HepG2 (cell line): ENCODE results near the gene TPX2. TPM values are rescaled to one million over a fixed set of nuclear protein-coding genes. Genes with fewer than 3 reads are reported as not detected.

ENCODE experiments used
- BCL3 ChIP-seq: sonication (generic); formaldehyde crosslinking; IDR thresholded peaks from 2 replicates; pipeline ENCODE4 v1.5.1; 2020; ENCODE audit warnings: mild to moderate bottlenecking, missing genetic modification reagents, moderate library complexity
- CREBL2 ChIP-seq: sonication (generic); formaldehyde crosslinking; IDR thresholded peaks from 2 replicates; pipeline ENCODE4 v1.8.1; 2023; ENCODE audit warnings: missing genetic modification reagents, mild to moderate bottlenecking, borderline replicate concordance
- ETV5 ChIP-seq: IDR thresholded peaks from 2 replicates; pipeline ENCODE4 v1.6.1; 2018; ENCODE audit warnings: missing biosample characterization, missing genetic modification reagents, inconsistent platforms, borderline replicate concordance
- FIP1L1 ChIP-seq: fragments of 200-400 bp; formaldehyde crosslinking; IDR thresholded peaks from 2 replicates; pipeline ENCODE4 v1.6.1; 2018; ENCODE audit warnings: low read depth, mild to moderate bottlenecking, low read length, moderate library complexity, borderline replicate concordance; ENCODE audit not compliant: insufficient read depth
- HCFC1 ChIP-seq: fragments of 150-350 bp; IDR thresholded peaks from 2 replicates; pipeline ENCODE4 v1.6.1; 2014; ENCODE audit warnings: low read depth, low read length
- KMT2B ChIP-seq: IDR thresholded peaks from 2 replicates; pipeline ENCODE4 v1.6.1; 2016; ENCODE audit warnings: missing genetic modification reagents, missing compliant biosample characterization
- MEIS1 ChIP-seq: sonication (generic); formaldehyde crosslinking; IDR thresholded peaks from 2 replicates; pipeline ENCODE4 v1.9.0; 2021; ENCODE audit warnings: mild to moderate bottlenecking, missing genetic modification reagents, moderate library complexity, borderline replicate concordance
- NFAT5 ChIP-seq: sonication (generic); formaldehyde crosslinking; IDR thresholded peaks from 2 replicates; pipeline ENCODE4 v1.4.0; 2020; ENCODE audit warnings: missing genetic modification reagents
- NFATC3 ChIP-seq: sonication (generic); formaldehyde crosslinking; IDR thresholded peaks from 2 replicates; pipeline ENCODE4 v1.5.1; 2020; ENCODE audit warnings: mild to moderate bottlenecking, missing genetic modification reagents
- POLR2G ChIP-seq: fragments of 200-400 bp; formaldehyde crosslinking; IDR thresholded peaks from 2 replicates; pipeline ENCODE4 v1.6.1; 2018; ENCODE audit warnings: mild to moderate bottlenecking, low read depth, low read length, moderate library complexity
- TRIM24 ChIP-seq: sonication (generic); formaldehyde crosslinking; IDR thresholded peaks from 2 replicates; pipeline ENCODE4 v1.8.0; 2022; ENCODE audit warnings: mild to moderate bottlenecking, missing genetic modification reagents
- ZFP1 ChIP-seq: IDR thresholded peaks from 2 replicates; pipeline ENCODE4 v1.6.1; 2016
- ZNF17 ChIP-seq: sonication (generic); formaldehyde crosslinking; IDR thresholded peaks from 2 replicates; pipeline ENCODE4 v1.5.0; 2020; ENCODE audit warnings: mild to moderate bottlenecking, missing genetic modification reagents
- ZNF20 ChIP-seq: sonication (generic); formaldehyde crosslinking; IDR thresholded peaks from 2 replicates; pipeline ENCODE4 v1.4.0; 2020; ENCODE audit warnings: mild to moderate bottlenecking, moderate library complexity, missing genetic modification reagents
- ZNF274 ChIP-seq: sonication (generic); formaldehyde crosslinking; IDR thresholded peaks from 2 replicates; pipeline ENCODE4 v1.5.1; 2020; ENCODE audit warnings: mild to moderate bottlenecking, missing genetic modification reagents
- ZNF432 ChIP-seq: sonication (generic); formaldehyde crosslinking; IDR thresholded peaks from 2 replicates; pipeline ENCODE4 v1.5.0; 2020; ENCODE audit warnings: missing genetic modification reagents, mild to moderate bottlenecking, borderline replicate concordance
- ZNF547 ChIP-seq: sonication (generic); formaldehyde crosslinking; IDR thresholded peaks from 2 replicates; pipeline ENCODE4 v1.5.1; 2020; ENCODE audit warnings: mild to moderate bottlenecking, missing genetic modification reagents
- ZNF558 ChIP-seq: sonication (generic); formaldehyde crosslinking; IDR thresholded peaks from 2 replicates; pipeline ENCODE4 v1.9.0; 2022; ENCODE audit warnings: mild to moderate bottlenecking, missing genetic modification reagents, borderline replicate concordance
- ZNF776 ChIP-seq: sonication (generic); formaldehyde crosslinking; IDR thresholded peaks from 2 replicates; pipeline ENCODE4 v1.4.0; 2020; ENCODE audit warnings: mild to moderate bottlenecking, missing genetic modification reagents
- ZNF891 ChIP-seq: sonication (generic); formaldehyde crosslinking; IDR thresholded peaks from 2 replicates; pipeline ENCODE4 v1.5.0; 2020; ENCODE audit warnings: mild to moderate bottlenecking, missing genetic modification reagents
- polyA plus RNA-seq, 8 experiments: library from polyadenylated mRNA; depleted of rRNA in 3 of 8; stranded (reverse) in 7 of 8; unstranded in 1 of 8; fragments of >200 nt; fragmentation: Illumina TruSeq in 4 of 8; extraction: Trizol in 4 of 8; gene quantifications; 2 replicates each; pipeline versions ENCODE4 v1.2.1 to v1.2.3, GENCODE V29; 2011 to 2016; ENCODE audit warnings: low read depth in 4 of 8, missing spikeins in 1 of 8, mixed read lengths in 1 of 8; ENCODE audit not compliant: insufficient read depth in 1 of 8
- total RNA-seq, 5 experiments: library from RNA; depleted of rRNA; stranded (reverse); fragments of >200 nt; fragmentation: Illumina TruSeq; extraction: Trizol; gene quantifications; 2 replicates each; pipeline ENCODE4 v1.2.3, GENCODE V29; 2016; ENCODE audit warnings: low read depth in 1 of 5

The TPX2 gene
- total and polyA plus RNA-seq, 2 of the 13 experiments (the other 11 are each of a cell fraction or from before 2014, with no cell fraction given): 34.3 to 124 TPM

- 0 out of 2 replicates have a peak, but pooled peaks have one; percentile 73 for TF ChIP-seq FIP1L1
- peak; percentile 61; the same call in 1 of the 2 replicates for TF ChIP-seq ZNF558 (CRISPR knock-in tag)
- TF ChIP-seq MEIS1: 0 out of 2 replicates have a peak, but pooled peaks have one; percentile 5
- peak; percentile 76 for TF ChIP-seq POLR2G
- TF ChIP-seq ZNF274 (CRISPR knock-in tag): peak; percentile 81
- TF ChIP-seq NFAT5 (CRISPR knock-in tag): no peak
- TF ChIP-seq ETV5 (CRISPR knock-in tag): no peak
- peak; percentile 57; the same call in 1 of the 2 replicates for TF ChIP-seq NFATC3 (CRISPR knock-in tag)
- 0 out of 2 replicates have a peak, but pooled peaks have one; percentile 45 for TF ChIP-seq KMT2B (CRISPR knock-in tag)
- 0 out of 2 replicates have a peak, but pooled peaks have one; percentile 54 for TF ChIP-seq TRIM24 (CRISPR knock-in tag)
- 0 out of 2 replicates have a peak, but pooled peaks have one; percentile 56 for TF ChIP-seq CREBL2 (CRISPR knock-in tag)
- TF ChIP-seq ZNF891: peak; percentile 49; the same call in 1 of the 2 replicates
- peak; percentile 73 for TF ChIP-seq ZNF547
- no peak for TF ChIP-seq ZNF776 (CRISPR knock-in tag)
- 0 out of 2 replicates have a peak, but pooled peaks have one; percentile 6 for TF ChIP-seq ZFP1 (CRISPR knock-in tag)
- TF ChIP-seq HCFC1: no peak
- no peak for TF ChIP-seq ZNF17
- TF ChIP-seq ZNF432 (CRISPR knock-in tag): peak; percentile 65; the same call in 1 of the 2 replicates
- peak; percentile 75; the same call in 1 of the 2 replicates for TF ChIP-seq ZNF20 (CRISPR knock-in tag)
- peak; percentile 19; the same call in 1 of the 2 replicates for TF ChIP-seq BCL3 (CRISPR knock-in tag)
These were observed 33.2 kb upstream of the TPX2 start (continued) for GRCh38 chr20:31705598-31706597.
